MV-4-11 (cell line): ENCODE results near the gene SEMA3F.
A peak's percentile ranks its signal among the peaks of the same experiment; 100 is the strongest.

ENCODE experiments used
- DNase-seq: peaks from one replicate; lab custom pipeline; 2025; lab: John Stamatoyannopoulos, UW

The SEMA3F gene

DNA sequence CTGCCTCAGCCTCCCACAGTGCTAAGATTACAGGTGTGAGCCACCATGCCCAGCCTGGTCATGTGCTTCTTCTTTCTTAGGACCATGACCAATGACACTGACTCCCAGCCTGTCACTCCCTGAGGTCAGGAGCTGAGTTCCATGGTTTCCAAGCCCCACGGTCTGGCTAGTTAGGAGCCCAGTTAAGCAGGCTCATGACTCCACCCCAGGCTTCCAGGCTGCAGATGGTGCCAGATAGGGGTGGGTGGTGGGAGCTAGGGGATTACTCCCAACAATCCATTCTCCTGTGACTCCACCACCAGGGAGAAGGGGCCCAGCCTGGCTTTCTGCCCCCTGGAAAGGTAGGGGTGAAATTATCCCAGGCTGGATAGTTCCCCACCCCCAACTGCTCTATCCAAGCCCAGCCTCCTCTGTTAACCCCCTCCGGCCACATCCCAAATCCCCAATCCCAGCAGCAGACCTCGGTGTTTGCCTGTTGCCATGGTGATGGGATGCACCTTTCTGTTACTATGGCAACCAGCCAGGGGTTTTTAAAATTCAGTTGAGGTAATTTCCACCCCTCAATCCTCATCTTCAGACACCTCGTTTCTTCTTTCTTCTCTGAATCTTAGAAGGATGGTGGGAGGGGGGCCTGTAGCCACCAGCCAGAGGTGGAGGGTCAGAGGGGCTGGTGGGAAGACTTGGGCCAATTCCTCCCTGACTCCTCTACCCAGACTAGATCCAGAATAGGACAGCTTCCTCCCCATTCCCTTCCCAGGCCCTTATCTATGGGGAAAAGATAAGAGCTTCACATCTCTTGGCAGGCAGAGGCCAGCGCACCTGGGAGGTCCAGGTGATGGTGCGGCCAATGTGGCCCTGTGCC lies 22.5 kb upstream of the SEMA3F start:
- DNase-seq, result no peak

- no peak for DNase-seq
Measured at GRCh38 chr3:50133283-50133615, 21.9 kb upstream of the SEMA3F start.

DNA sequence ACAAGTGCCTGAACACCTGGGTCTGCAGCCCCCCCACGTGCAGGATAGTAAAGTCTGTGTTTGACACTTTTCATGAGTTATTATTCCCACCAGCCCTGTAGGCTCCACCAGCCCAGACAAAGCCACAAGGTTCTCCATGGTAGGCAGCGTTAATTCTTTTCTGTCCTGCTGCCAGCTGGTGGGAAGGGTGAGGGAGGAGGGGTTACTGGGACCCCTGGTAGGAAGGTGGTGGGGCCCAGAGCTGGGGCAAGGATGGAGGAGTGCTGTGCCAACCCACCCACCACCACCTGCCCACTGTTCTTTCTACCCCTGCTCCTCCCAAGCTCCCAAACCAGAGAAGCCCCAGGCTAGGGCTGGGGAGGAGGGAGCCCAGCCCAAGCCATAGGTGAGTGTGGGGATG lies 20.8 kb upstream of the SEMA3F start:
- no peak for DNase-seq

DNA sequence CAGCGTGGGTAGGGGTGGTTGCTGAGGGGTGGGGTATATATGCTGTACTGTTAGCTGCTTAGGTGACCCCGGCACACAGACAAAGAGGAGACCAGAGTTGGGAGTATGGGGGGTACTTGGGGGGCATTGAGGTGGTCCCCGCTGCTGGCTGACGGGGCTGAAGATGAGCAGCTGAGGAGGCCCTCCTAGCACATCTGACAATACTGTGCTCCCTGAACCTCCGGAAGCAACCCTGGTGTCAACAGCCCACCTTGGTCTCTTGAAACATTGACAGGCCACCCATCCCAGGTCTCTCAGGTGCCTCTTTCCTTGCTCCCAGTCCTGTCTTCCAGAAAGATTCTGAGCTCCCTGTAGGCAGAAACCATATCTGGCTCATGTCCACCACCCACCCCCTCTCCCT lies 19.2 kb upstream of the SEMA3F start:
- DNase-seq, result no peak

DNA sequence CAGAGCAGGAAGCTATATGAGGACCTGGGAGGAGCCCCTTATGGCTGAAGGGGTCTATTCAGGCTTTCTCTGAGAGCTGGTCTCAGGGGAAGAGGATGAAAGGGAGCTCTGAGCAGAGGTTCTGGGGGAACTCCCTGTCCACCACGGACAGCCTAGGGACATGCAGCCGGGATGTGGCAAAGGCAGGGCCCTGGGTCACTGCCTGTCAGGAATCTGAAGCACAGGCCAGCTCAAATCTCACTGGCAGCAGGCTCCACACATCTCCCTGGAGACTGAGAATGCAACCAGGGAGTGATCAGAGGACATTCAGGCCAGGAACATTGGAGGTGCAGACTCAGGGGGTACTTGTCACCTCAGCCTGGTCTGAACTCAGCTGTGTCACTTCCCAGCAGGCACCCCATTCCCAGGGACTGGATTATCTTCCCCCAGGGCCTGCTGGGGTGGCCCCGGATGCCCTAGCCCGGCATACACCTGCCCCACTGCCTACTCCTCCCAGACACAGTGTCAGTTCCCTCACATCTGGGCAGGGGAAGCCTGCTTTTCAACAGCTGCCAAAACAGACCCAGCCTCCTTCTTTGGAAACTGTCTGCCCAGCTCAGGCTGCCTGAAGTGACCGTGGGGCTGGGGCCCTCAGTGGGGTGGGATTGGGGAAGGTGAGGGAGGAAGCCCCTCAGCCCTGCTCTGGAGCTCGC lies 18.3 kb upstream of the SEMA3F start:
- no peak for DNase-seq

DNA sequence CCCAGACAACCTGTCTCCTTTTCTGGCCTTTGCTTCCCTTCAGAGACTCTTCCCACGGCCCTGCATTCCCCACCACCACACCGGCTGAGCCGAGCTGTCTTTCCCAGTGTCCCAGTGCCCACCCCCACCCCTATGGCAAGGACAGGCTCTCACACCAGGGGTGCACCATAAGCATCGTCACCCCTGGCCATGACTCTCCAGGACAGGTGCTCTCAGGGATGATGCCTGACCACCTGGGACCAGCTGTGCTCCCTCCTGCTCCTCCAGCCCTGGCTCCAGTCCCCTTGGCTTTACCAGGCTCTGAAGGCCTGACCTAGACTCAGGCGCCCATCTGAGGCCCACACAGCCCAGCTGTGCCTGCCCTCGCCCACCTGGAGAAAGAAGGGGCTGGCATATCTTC lies 17.6 kb upstream of the SEMA3F start:
- DNase-seq, result no peak

- peak; percentile 30 for DNase-seq
Measured at GRCh38 chr3:50138266-50139200, 16.6 kb upstream of the SEMA3F start.

DNA sequence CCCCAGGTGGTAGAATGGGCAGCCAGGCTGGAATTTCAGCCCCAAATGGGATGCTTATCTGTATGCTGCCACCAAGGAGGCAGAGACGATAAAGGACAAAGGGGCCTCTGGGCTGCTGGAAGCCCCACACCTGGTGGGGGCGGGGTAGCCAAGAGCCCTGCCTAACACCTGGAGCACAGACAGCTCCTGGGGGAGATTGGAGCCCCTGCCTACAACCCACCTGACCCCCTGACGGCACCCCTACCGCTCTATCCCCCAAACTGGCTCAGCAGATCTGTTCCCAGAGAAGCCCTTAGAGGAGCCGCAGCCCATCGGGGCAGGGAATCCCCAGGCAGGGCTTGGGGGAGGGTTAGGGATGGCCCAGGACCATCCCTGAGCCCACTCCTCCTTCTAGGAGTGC lies 15.8 kb upstream of the SEMA3F start:
- DNase-seq, result no peak

GRCh38 chr3:50139718-50140423 lies 15.3 kb upstream of the SEMA3F start:
- DNase-seq, result no peak

DNA sequence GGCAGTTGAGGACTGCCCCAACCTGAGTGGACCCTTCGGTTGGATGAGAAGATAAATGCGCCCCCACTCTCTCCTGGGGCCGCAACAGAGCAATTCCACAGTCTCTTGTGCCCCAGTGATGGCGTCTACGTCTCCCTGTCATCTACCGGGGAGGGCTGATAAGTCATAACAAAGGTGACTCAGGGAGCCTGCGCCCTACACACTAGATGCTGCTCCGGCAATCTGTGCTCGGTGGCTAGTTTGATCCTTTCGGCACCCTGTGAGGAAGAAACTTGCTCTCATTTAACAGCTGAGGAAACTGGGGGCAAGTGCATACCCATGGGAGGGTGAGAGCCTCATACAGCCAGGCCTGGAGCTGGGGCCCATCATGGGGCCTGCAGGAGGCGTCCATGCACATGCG lies 14.1 kb upstream of the SEMA3F start:
- no peak for DNase-seq

- DNase-seq, result no peak
Measured at GRCh38 chr3:50146316-50146901, 8.7 kb upstream of the SEMA3F start.

DNA sequence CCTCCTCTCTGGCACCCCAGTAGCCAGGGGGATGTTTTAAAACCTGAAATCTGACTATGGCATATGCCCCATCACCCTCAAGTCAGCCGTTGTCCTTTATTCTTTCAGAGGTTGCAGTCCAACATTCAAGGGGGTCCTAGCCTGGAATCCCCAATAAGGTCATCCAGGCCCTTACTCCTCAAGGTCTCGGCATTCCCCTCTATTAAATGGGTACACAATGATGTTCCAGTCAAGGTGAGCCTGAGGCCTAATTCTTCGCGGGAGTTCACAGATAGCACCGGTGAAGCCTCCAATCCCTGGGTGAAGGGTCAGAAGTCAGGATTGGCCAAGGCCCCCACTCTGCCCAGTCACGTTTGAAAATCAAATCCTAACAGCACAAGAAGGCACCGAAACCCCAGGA lies 8.1 kb upstream of the SEMA3F start:
- no peak for DNase-seq

GRCh38 chr3:50147447-50147846 lies 7.7 kb upstream of the SEMA3F start:
- no peak for DNase-seq

DNA sequence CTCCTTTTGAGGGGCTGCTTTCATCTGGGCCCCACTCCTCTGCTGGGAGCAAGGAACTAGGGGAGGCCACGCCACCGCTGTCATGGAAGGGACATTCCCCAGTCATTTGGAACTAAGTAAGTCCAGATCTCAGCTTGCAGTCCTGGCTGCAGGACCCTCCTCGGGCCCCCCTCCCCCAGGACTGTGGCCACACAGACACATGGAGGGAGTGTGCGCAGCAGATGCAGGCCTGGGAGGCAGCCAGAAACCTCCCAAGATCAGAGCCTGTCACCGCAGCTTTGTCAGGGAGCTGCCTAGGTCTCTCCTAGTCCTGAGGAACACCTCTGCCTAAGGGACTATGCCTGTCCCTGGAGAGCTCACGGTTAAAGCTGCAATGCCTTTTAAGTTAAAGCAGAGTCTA lies 7.3 kb upstream of the SEMA3F start:
- no peak for DNase-seq

DNA sequence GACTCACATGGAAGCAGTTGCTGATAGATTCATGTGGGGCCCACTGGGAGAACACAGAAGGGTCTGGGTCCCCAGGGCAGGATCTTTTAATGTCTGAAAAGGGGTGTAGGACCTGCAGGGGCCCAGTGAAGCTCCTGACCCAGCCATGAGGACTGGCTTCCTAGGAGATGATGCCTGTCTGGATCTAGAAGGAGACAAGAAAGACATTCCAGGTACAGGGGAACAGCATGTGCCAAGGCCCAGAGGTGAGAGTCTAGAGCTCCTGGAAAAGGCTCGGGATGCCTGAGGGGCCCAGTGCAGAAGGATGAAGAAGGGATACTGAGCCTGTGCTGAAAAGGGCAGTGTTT lies 4.7 kb upstream of the SEMA3F start:
- no peak for DNase-seq

GRCh38 chr3:50150863-50151686 lies 4.0 kb upstream of the SEMA3F start:
- no peak for DNase-seq

DNA sequence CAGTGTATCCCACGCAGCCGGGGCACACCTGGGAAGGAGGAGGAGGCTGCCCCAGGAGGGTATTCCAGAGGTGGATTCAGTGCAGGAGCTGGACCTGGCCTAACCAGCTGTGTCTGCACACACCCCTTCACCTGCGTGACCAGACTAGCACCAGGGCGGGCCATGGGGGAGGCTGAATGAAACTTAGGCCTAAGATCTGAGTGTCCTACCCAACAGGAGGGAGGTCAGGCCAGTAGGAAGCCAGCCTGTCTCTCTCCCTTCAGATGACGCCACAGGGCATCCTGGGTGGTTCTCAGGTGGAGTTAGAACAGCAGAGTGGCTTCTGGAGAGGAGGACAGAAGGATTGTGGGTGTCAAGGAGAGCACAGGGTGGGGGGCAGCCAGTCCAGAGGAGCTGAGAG lies 3.4 kb upstream of the SEMA3F start:
- no peak for DNase-seq

DNA sequence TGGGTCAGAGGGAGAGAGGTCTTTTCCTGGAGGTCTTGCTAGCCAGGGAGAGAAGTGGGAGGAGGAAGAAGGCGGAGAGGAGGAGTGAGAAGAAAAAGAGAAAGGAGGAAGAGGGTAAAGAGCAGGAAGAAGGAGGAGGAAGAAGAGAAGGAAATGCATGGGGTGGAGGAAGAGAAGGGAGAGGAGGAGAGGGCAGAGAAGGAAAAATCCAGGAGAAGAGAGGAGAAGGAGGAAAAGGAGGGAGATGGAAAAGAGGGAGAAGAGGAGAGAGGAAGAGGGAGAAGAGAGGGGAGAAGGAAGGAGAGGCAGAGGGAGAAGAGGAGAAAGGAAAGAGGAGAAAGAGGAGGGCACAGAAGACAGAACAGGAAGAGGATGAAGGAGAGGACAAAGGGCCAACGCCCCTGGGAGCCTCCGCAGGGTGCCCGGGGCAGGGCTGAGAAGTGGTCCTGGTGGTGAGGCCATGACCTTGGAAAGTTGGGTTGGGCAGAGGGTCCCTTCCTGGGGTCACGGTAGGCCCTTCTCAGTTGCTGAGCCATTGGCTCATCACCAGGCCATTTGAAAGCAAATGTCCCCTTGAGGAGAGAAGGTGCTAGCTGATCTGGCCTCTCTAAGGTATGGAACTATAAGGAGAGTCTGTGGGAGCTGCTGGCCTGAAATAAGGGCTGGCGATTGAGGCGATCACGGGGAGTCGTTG lies 1.2 kb upstream of the SEMA3F start:
- DNase-seq, result no peak

- no peak for DNase-seq
Measured at GRCh38 chr3:50154476-50154839, 666 bp upstream of the SEMA3F start.

DNA sequence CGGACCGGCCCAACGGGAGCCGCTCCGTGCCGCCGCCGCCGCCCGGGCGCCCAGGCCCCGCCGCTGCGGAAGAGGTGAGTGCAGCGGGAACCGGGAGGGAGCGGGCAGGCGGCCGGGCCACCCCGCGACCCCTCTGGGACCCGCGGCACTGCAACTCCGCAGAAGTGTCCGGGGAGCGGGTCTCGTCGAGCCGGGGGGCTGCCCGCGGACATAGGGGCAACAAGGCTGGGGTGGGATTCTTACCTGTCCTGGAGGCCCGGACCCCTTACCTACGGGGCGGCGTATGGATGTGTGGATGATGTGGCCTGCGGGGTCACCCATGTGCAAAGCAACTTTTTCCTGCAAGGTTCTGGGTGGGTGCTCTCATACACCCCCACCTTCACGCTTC lies 361 bp downstream of the SEMA3F start:
- DNase-seq, result no peak
